DOHH2 (cell line): Measurements from ENCODE around the gene FGF5.

Experiments used
- CTCF ChIP-seq: fragments of 200-600 bp; sonication (generic); IDR thresholded peaks from one replicate; pipeline ENCODE4 v1.5.1; 2014; ENCODE audit warnings: antibody characterized with exemption, mild to moderate bottlenecking, low read depth, low read length; ENCODE audit not compliant: poor library complexity, severe bottlenecking
- EZH2phosphoT487 ChIP-seq: fragments of 200-600 bp; sonication (generic); IDR thresholded peaks from 2 replicates; pipeline ENCODE4 v1.6.1; 2017; ENCODE audit warnings: borderline replicate concordance, mild to moderate bottlenecking, antibody characterized with exemption, low read length, moderate library complexity, mixed read lengths

DNA sequence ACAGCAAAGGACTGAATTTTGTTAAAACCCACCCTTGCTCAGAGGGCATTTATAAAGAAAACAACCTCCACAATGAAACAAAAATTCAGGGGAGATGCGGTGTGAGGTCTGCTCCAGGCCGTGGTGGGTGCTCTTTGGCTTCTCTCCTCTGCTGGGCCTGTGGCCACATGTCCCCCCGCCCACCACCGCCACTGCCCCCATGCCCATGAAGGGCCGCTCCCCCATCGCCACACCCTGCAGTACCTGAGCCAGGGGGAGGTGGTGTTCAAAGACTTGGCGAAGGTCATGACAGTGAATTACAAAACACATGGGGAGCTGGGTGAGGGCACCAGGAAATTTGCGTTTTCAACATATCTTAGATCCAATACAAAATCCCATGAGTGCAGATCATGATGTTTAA is 54.9 kb downstream of the FGF5 start:
- TF ChIP-seq CTCF (no peak), EZH2phosphoT487 (no peak)
